Ishikawa (cell line): ENCODE measurements around the gene OMA1.

Experiments
- EGR1 ChIP-seq: IDR thresholded peaks from 2 replicates; pipeline ENCODE4 v1.6.1; 2012
- RAD21 ChIP-seq: IDR thresholded peaks from 2 replicates; pipeline ENCODE4 v1.6.1; 2012; ENCODE audit warnings: low read depth
- TAF1 ChIP-seq: IDR thresholded peaks from 2 replicates; pipeline ENCODE4 v1.6.1; 2012; ENCODE audit warnings: low read depth, mild to moderate bottlenecking
- TEAD4 ChIP-seq: IDR thresholded peaks from 2 replicates; pipeline ENCODE4 v1.6.1; 2012
- YY1 ChIP-seq: IDR thresholded peaks from 2 replicates; pipeline ENCODE4 v1.6.1; 2012; ENCODE audit warnings: low read depth
- TF ChIP-seq, protein P1 (sequence below): IDR thresholded peaks from 2 replicates; pipeline ENCODE4 v1.6.1; 2012; ENCODE audit warnings: low read depth, mild to moderate bottlenecking

OMA1 gene

DNA sequence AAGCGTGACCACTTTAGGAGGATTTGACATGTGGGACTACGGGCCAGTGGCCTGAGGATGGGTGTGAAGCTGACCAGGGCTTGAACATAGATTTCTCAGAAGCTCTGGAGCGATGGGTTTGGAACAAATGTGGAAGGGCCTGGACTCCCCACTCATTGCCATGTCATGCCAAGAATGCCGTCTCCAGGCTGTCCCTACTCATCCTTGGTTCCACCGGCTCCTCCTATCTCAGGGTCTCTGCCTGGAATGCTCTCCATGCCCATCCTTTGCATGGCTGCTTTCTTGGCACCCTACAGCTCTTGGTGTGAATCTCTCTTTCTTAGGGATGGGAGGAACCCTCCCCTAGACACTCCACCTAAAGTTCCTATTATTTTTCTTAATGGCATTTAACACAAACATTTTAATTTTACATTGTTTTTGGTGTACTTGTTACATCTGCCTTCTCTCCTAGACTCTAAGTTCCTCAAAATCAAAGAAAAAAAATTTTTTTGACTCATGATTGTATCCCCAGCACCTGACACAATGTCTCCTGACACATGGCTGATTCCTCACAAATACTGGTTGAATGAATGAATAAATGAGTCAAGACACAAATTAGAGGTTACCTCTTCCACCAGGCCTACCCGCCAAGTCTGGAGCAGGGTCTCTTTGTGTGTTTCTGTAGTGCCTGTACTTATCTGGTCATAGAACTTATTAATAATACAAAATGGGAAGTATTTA lies 114.5 kb downstream of the OMA1 start:
- TF ChIP-seq TEAD4: no peak
- no peak for TF ChIP-seq TAF1
- TF ChIP-seq, protein P1, sequence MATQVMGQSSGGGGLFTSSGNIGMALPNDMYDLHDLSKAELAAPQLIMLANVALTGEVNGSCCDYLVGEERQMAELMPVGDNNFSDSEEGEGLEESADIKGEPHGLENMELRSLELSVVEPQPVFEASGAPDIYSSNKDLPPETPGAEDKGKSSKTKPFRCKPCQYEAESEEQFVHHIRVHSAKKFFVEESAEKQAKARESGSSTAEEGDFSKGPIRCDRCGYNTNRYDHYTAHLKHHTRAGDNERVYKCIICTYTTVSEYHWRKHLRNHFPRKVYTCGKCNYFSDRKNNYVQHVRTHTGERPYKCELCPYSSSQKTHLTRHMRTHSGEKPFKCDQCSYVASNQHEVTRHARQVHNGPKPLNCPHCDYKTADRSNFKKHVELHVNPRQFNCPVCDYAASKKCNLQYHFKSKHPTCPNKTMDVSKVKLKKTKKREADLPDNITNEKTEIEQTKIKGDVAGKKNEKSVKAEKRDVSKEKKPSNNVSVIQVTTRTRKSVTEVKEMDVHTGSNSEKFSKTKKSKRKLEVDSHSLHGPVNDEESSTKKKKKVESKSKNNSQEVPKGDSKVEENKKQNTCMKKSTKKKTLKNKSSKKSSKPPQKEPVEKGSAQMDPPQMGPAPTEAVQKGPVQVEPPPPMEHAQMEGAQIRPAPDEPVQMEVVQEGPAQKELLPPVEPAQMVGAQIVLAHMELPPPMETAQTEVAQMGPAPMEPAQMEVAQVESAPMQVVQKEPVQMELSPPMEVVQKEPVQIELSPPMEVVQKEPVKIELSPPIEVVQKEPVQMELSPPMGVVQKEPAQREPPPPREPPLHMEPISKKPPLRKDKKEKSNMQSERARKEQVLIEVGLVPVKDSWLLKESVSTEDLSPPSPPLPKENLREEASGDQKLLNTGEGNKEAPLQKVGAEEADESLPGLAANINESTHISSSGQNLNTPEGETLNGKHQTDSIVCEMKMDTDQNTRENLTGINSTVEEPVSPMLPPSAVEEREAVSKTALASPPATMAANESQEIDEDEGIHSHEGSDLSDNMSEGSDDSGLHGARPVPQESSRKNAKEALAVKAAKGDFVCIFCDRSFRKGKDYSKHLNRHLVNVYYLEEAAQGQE: no peak
- TF ChIP-seq EGR1: no peak
- TF ChIP-seq YY1: no peak
- no peak for TF ChIP-seq RAD21
